ENCODE results near the gene ASAH2.

DNA sequence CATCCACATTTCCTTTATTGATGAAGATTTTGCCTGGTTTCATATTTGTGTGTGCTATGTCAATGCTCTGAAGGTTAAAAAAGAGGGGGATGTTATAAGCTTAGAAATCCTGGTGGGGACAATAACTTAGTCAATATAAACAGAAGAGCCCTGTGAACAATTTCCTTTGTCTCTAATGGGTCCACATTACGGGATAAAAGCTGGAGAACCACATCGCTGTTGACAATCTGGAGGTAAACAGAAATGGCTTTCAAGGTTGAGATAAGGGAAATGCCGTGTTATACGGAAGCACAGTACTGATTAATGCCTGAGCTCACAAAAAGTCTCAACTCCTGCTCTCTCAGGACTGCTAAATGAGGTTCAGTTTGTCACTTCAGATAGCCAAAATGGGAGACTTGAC, 16.8 kb downstream of the ASAH2 start:
- TF ChIP-seq POLR2A (IDR thresholded peaks at IDR 0.05; ENCODE audit: low read depth, low read length) (no peak), POLR2AphosphoS5 (IDR thresholded peaks at IDR 0.05; ENCODE audit: low read depth, low read length) (no peak), SPI1 (IDR thresholded peaks at IDR 0.05; ENCODE audit: low read depth, low read length) (no peak), TAF1 (IDR thresholded peaks at IDR 0.05; ENCODE audit: low read depth, low read length) (no peak)
